Adipose tissue (tissue), 3 donors: ENCODE measurements around the gene DNAJC4. TPM values are rescaled to one million over a fixed set of nuclear protein-coding genes. Genes with fewer than 3 reads are reported as not detected.
A peak's percentile ranks its signal among the peaks of the same experiment; 100 is the strongest.

ENCODE experiments used
- H3K27ac ChIP-seq: one replicate; pipeline ENCODE4 v1.5.1; 2013; ENCODE audit warnings: low read depth, low read length
- WGBS, 3 donors: extraction: QIAGEN DNeasy Blood & Tissue Kit; methylation state at CpG; one replicate each; pipeline ENCODE4 v1.1.7; 2013; 5-methylcytosine and 5-hydroxymethylcytosine counted together
- polyA plus RNA-seq, 3 donors: library from polyadenylated mRNA; stranded (reverse); fragments of 200-250 nt; gene quantifications; one replicate each; pipeline ENCODE4 v1.2.3, GENCODE V29; 2013
- donor health status: healthy with polysubstance abuse.
- donor health status: Bipolar disorder and iron deficiency.
- donor health status: healthy.

Gene DNAJC4
- polyA plus RNA-seq, 3 donors, result 34.4 to 47.0 (median 42.8) TPM

GRCh38 chr11:64263021-64263946 is 32.9 kb downstream of the DNAJC4 start:
- WGBS, 3 donors, result 84 to 90% (median 86%) methylated on average over 29 of the region's 29 CpGs
- H3K27ac ChIP-seq, result no peak overlapping the region

- WGBS, 3 donors, result 92 to 98% (median 95%) methylated on average over 8 of the region's 8 CpGs
- no peak overlapping the region for H3K27ac ChIP-seq
Observed at GRCh38 chr11:64263947-64264317, 33.6 kb downstream of the DNAJC4 start.

GRCh38 chr11:64264371-64264852 is 34.1 kb downstream of the DNAJC4 start:
- 87 to 91% (median 87%) methylated on average over 10 of the region's 10 CpGs for WGBS, 3 donors
- H3K27ac ChIP-seq, result no peak overlapping the region

GRCh38 chr11:64265176-64266160 is 35.1 kb downstream of the DNAJC4 start:
- WGBS, 3 donors, result 91 to 94% (median 92%) methylated on average over 33 to 35 of the region's 35 CpGs
- no peak overlapping the region for H3K27ac ChIP-seq

- 87 to 94% (median 92%) methylated on average over 15 of the region's 15 CpGs for WGBS, 3 donors
- H3K27ac ChIP-seq, result no peak overlapping the region
Observed at GRCh38 chr11:64266339-64266738, 36.0 kb downstream of the DNAJC4 start.

GRCh38 chr11:64267207-64267945 is 37.0 kb downstream of the DNAJC4 start:
- no peak overlapping the region for H3K27ac ChIP-seq
- 73 to 90% (median 77%) methylated on average over 27 of the region's 27 CpGs for WGBS, 3 donors

GRCh38 chr11:64268025-64268892 is 37.9 kb downstream of the DNAJC4 start:
- no peak overlapping the region for H3K27ac ChIP-seq
- 20 to 44% (median 26%) methylated on average over 23 of the region's 23 CpGs for WGBS, 3 donors

GRCh38 chr11:64268893-64269539 is 38.7 kb downstream of the DNAJC4 start:
- peak overlapping the region; percentile 48 for H3K27ac ChIP-seq
- WGBS, 3 donors, result 1% methylated on average over 33 to 34 of the region's 34 CpGs

GRCh38 chr11:64269540-64270220 is 39.3 kb downstream of the DNAJC4 start:
- peak overlapping the region; percentile 76 for H3K27ac ChIP-seq
- 0 to 1% (median 0%) methylated on average over 57 to 58 of the region's 58 CpGs for WGBS, 3 donors

- H3K27ac ChIP-seq, result no peak overlapping the region
- WGBS, 3 donors, result 89 to 94% (median 91%) methylated on average over 15 of the region's 15 CpGs
Observed at GRCh38 chr11:64275031-64275800, 44.9 kb downstream of the DNAJC4 start.

GRCh38 chr11:64275841-64276240 is 45.5 kb downstream of the DNAJC4 start:
- no peak overlapping the region for H3K27ac ChIP-seq
- 79 to 86% (median 84%) methylated on average over 2 of the region's 2 CpGs for WGBS, 3 donors

- no peak overlapping the region for H3K27ac ChIP-seq
- WGBS, 3 donors, result 76 to 89% (median 81%) methylated on average over 17 of the region's 17 CpGs
Observed at GRCh38 chr11:64276653-64277431, 46.5 kb downstream of the DNAJC4 start.

GRCh38 chr11:64278576-64279190 is 48.3 kb downstream of the DNAJC4 start:
- H3K27ac ChIP-seq, result no peak overlapping the region
- WGBS, 3 donors, result 85 to 95% (median 88%) methylated on average over 8 of the region's 8 CpGs

GRCh38 chr11:64281957-64282770 is 51.8 kb downstream of the DNAJC4 start:
- WGBS, 3 donors, result 95 to 96% (median 96%) methylated on average over 22 of the region's 22 CpGs
- H3K27ac ChIP-seq, result no peak overlapping the region
